ENCODE measurements around the gene OPN1SW. TPM values are rescaled to one million over a fixed set of nuclear protein-coding genes. Genes with fewer than 3 reads are reported as not detected.

The OPN1SW gene
- total RNA-seq, 1 donor from 2014 or later, result not detected

- Histone ChIP-seq H3K36me3 (no peaks in the 10 kb centered on the region), H3K27ac (no peak overlapping the region), H3K4me1 (no peaks in the 10 kb centered on the region), H3K4me3 (no peak overlapping the region), H3K9me3 (no peaks in the 10 kb centered on the region), H3K27me3 (no peaks in the 10 kb centered on the region)
- intact Hi-C loops (cut with DNase I), result no loop called here
- ATAC-seq (no peak), DNase-seq (no peak)
- TF ChIP-seq CTCF (IDR thresholded peaks at IDR 0.05), result no peak
Observed at GRCh38 chr7:128800567-128800966, 25.0 kb upstream of the OPN1SW start.

DNA sequence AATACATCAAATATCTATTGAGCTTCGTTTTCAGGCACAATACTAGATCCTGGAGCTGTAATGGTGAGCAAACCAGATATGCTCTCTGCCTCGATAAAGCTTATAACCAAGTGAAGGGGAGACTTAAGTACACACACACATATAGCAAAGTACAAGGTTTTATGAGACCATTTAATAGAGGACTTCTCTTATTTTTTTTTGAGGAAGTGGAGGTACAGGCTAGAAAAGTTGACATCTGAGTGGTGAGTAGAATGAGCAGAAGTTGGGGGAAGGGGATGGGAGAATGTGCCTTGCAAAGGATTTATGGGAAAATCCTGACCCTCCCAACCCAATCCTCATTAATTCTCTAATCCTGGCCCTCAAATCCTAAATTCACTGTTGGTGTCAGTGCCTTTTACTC is 23.9 kb upstream of the OPN1SW start:
- ATAC-seq, result no peak

DNA sequence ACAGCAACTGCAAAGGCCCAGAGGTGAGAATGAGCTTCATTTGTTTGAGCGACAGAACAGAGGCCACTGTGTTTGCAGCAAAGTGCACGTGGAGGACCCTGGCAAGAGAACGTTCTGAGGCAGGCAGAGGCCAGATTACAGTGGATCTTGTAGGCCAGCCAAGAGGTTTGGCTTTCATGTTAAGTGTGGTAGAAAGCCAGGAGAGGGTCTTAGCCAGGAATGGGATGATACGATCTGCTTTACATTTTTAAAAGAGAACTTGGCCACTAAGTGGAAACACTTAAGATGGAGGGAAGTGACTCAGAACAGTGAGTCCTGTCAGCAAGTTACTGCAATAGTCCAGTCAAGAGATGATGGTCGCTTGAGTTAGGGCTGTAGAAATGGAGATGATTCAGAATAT is 20.7 kb upstream of the OPN1SW start:
- Histone ChIP-seq H3K27me3 (no peaks in the 10 kb centered on the region), H3K27ac (no peak overlapping the region), H3K9me3 (no peaks in the 10 kb centered on the region), H3K4me3 (no peak overlapping the region), H3K36me3 (no peaks in the 10 kb centered on the region), H3K4me1 (peaks cover 5% of the 10 kb centered on the region)
- TF ChIP-seq CTCF (IDR thresholded peaks at IDR 0.05), result no peak
- ATAC-seq (no peak), DNase-seq (no peak)
- intact Hi-C loops (cut with DNase I), result no loop called here

More for the DNA sequence above, 23.9 kb upstream of the OPN1SW start:
- H3K9me3 ChIP-seq, result no peaks in the 10 kb centered on the region
- DNase-seq, result no peak
- H3K27me3 ChIP-seq, result no peaks in the 10 kb centered on the region
- no peak for TF ChIP-seq CTCF (IDR thresholded peaks at IDR 0.05)
- H3K4me1 ChIP-seq, result no peaks in the 10 kb centered on the region
- no peak overlapping the region for H3K27ac ChIP-seq
- no peaks in the 10 kb centered on the region for H3K36me3 ChIP-seq
- intact Hi-C loops (cut with DNase I), result no loop called here
- no peak overlapping the region for H3K4me3 ChIP-seq

DNA sequence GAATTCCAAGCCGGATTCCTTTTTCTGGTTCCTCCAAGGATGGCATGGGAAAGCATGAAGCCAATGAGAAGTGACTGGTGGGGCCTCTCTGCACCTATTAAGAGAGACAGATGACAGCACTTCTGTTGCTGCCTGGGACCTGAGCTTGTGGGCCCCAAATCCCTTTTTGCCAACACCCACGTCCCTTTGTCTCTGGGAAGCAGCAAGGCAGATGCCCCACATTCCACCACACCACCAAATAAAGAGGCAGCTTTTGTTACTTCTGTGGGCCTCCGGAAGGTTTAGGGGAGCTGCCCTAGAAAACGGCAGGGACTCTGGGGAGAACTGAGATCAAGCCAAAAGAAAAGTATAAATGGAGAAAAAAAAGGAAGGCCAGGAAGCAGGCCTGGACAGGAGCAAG is 19.5 kb upstream of the OPN1SW start:
- Histone ChIP-seq H3K27ac (no peak overlapping the region), H3K4me1 (peaks cover 12% of the 10 kb centered on the region), H3K4me3 (no peak overlapping the region), H3K36me3 (no peaks in the 10 kb centered on the region), H3K9me3 (no peaks in the 10 kb centered on the region), H3K27me3 (no peaks in the 10 kb centered on the region)
- intact Hi-C loops (cut with DNase I), result no loop called here
- DNase-seq (no peak), ATAC-seq (no peak)
- TF ChIP-seq CTCF (IDR thresholded peaks at IDR 0.05), result no peak

DNA sequence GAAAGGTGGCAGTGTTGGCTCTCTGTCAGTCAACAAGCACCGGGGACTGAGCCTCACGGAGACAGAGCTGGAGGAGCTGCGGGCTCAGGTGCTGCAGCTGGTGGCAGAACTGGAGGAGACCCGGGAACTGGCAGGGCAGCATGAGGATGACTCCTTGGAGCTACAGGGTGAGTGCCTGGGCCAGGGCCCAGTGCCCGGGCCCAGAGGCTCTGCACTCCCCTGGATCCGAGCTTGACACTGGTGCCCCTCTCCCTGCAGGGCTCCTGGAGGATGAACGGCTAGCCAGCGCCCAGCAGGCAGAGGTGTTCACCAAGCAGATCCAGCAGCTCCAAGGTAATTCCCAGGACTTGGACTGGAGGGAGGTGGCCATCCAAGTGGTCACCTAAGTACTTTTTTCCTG is 18.8 kb upstream of the OPN1SW start:
- Histone ChIP-seq H3K9me3 (no peaks in the 10 kb centered on the region), H3K27me3 (no peaks in the 10 kb centered on the region), H3K27ac (no peak overlapping the region), H3K36me3 (no peaks in the 10 kb centered on the region), H3K4me3 (no peak overlapping the region), H3K4me1 (peaks cover 12% of the 10 kb centered on the region)
- no peak for ATAC-seq
- intact Hi-C loops (cut with DNase I), result no loop called here
- DNase-seq, result no peak
- no peak for TF ChIP-seq CTCF (IDR thresholded peaks at IDR 0.05)

DNA sequence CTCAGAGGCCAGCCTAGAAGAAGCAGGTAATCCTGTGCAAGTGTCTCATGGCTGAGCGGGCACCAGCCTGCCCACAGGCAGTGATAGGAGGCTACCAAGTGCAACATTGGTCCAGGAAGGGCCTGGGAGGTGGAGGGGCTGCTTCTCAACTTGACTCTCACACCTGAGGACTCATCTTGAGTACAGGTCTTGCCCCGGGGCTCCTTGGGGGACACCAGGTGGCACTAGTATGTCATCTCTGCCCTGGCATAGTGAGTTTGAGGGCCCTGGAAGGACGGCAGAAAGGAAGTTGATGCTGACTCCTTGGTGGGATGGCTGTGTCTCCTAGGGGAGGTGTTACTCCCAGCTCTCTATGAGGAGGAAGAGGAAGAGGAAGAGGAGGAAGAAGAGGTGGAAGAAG is 18.4 kb upstream of the OPN1SW start:
- no peak for TF ChIP-seq CTCF (IDR thresholded peaks at IDR 0.05)
- no peak overlapping the region for H3K27ac ChIP-seq
- no peaks in the 10 kb centered on the region for H3K9me3 ChIP-seq
- no peaks in the 10 kb centered on the region for H3K27me3 ChIP-seq
- intact Hi-C loops (cut with DNase I), result no loop called here
- no peaks in the 10 kb centered on the region for H3K36me3 ChIP-seq
- peaks cover 12% of the 10 kb centered on the region for H3K4me1 ChIP-seq
- H3K4me3 ChIP-seq, result no peak overlapping the region
- DNase-seq, result no peak
- ATAC-seq, result no peak

All from upper lobe of right lung (tissue), 1 donor.